GM21367 (cell line): ENCODE data around the gene PDLIM4.

Experiments
- ATAC-seq: cut with Tn5 transposase; IDR thresholded peaks from one replicate; pipeline ENCODE4 v1.9.1; 2021; ENCODE audit not compliant: unreplicated experiment

PDLIM4 gene

DNA sequence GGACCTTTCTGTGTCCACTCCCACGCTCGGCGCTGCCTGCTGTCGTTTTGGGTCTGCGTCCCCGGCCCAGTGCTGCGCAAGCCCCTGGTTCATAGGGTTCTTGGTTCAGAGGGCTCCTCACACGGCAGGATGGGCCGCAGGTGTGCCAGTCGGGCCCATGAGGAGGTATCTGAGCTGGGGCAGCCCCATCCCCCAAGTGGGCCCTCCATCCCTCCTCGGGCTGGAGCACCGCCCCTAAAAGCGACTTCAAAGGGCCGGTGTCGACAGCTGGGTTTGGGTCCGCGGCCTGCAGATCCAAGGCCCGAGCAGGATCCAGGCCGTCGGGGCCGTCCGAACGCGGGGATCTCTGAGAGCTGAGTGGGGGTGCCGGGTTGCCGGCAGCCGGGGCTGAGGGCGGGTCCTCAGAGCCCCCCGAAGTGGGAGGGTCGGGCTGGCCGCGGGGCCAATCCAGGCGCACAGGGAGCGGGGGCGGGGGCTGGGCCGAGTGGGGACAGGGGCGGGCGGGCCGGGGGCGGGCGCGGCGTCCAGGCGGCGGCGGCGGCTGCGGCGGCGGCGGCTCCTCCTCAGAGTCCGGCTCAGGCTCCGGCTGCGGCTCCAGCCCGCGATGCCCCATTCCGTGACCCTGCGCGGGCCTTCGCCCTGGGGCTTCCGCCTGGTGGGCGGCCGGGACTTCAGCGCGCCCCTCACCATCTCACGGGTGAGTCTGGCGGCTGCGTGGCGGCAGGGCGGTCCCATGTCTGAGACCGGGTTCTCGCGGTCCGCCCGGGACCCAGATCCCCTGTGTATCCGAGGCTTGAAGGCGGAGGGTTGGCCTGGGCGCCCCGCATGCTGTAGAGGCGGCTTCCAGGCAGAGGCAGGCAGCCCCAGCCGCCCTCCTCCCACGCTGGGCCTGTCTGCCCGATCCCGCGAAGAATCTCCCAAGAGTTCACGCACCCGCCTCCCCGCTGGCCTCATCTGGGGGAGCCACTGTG is at the start of gene PDLIM4:
Gene PDLIM4 (plus strand): TSS at position 566 of the 971 bp plus-strand sequence. CDS start 39 bp downstream, at position 605.
- ATAC-seq, result no peak

GRCh38 chr5:132207778-132208177 is 49.7 kb upstream of the PDLIM4 start:
- no peak for ATAC-seq

- no peak for ATAC-seq
These were observed 48.4 kb upstream of the PDLIM4 start for GRCh38 chr5:132209131-132209530.

GRCh38 chr5:132209901-132210545 is 47.5 kb upstream of the PDLIM4 start:
- no peak for ATAC-seq

DNA sequence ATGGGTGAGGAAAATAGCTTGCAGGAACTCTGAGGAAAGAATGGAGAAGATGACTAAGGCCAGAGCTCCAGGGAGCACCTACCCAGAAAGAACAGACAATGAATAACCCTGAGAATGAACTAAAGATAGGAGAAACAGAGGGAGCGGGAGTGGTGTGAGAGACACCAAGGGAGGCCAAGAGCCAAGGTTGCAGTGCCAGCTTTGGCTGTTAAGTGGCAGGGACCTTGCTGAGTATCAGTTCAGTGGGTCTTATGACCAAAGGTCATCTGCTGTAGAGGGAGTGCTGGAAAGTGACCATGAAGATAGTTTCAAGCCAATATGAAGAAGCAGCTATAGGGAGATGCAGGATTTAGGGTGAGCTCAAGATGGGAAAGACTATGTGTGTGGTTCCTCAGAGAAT is 46.6 kb upstream of the PDLIM4 start:
- no peak for ATAC-seq

DNA sequence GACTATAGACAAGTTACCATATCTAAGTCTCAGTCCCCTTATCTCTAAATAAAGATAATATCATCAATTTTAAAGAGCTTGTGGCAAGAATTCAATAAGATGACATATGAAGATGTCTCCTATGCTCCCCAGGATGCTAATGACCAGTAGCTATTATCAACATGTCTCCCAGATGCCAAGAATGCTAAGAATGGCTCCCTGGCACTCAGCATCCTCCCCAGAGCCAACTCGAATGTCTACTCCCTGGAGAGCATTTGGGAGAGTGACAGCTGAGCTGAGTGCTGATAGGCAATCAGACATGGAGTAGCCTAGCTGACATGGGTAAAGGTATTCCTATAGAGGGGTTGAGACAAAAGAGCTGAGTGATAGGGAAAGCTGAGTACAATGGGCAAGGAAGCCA is 45.7 kb upstream of the PDLIM4 start:
- no peak for ATAC-seq

GRCh38 chr5:132213666-132214065 is 43.8 kb upstream of the PDLIM4 start:
- no peak for ATAC-seq

DNA sequence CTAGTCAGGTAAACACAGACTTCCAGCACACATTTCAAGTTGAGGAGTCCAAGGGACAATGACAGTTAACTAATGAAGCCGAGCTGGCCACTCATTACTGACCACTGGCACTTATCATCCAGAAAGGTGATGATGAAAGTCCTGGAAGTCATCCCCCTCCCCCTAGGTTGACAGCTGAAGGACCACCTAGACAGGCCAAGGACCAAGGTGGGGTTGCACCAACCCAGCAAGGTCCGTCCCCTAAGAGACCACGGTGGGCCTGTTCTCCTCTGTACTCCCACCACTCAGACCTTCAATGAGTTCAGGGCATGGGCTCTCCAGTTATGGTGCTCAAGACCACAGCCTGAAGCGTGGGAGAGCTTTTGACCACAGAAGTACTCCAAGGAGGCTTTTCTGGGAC is 43.0 kb upstream of the PDLIM4 start:
- ATAC-seq, result no peak

DNA sequence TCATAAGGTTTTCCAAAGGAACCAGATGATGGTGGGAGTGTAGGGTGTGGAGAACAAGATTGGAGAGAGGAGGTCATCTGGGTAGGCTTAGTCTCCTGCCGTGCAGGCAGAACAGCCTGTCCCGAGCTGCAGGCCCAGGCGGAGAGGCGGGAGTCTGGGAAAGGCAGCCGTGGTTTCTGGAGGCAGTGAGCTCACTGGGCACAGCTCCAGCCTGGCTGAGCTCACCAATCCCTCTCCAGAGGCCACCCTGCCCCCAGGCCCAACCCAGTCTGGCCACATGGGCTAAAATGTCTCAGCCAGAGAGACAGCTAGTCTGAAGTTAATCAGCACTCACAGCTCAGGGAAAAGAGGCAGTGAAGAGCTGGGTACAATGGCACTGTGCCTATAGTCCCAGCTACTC is 42.2 kb upstream of the PDLIM4 start:
- ATAC-seq, result no peak

DNA sequence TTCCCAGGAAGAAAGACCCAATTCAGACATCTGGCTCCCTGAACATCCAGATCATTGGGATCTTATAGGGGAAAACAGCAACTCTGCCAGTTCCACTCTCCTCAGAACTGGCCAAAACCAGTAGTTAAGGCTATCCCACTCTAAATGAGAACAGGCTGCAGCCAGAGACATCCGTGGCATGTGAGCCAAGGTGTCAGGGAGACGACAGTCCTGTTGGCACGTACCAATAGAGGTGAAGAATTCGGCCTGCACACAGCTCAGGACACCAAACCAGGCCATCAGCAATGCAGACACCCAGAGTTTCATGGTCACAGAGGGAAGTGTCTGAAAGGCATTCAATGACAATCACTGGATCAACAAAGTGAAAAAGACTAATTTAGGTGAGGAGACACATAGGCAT is 39.2 kb upstream of the PDLIM4 start:
- no peak for ATAC-seq

- ATAC-seq, result no peak
These were observed 38.1 kb upstream of the PDLIM4 start for GRCh38 chr5:132219289-132219970.

DNA sequence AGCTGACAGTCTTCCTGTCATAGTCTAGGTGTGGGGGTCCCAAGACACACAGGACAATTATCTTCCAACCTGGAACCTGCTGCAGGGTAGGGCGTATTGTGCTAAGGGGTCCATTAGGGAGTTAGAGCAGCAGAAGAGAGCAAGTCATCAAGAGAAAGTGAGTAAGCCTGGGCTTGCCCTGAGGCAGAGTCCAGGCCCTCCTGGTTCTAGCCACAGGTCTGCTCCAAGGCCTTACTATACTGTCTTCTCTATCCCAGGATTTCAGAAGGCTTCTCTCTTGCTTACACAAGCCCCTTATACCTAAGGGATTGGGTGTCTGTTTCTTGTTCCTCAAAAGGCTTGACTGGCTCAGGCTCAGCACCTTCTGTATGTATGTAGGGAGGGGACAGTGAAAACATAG is 37.5 kb upstream of the PDLIM4 start:
- no peak for ATAC-seq

GRCh38 chr5:132220491-132220890 is 37.0 kb upstream of the PDLIM4 start:
- ATAC-seq, result no peak

- no peak for ATAC-seq
These were observed 35.5 kb upstream of the PDLIM4 start for GRCh38 chr5:132221781-132222648.

- no peak for ATAC-seq
These were observed 34.9 kb upstream of the PDLIM4 start for GRCh38 chr5:132222649-132223038.

DNA sequence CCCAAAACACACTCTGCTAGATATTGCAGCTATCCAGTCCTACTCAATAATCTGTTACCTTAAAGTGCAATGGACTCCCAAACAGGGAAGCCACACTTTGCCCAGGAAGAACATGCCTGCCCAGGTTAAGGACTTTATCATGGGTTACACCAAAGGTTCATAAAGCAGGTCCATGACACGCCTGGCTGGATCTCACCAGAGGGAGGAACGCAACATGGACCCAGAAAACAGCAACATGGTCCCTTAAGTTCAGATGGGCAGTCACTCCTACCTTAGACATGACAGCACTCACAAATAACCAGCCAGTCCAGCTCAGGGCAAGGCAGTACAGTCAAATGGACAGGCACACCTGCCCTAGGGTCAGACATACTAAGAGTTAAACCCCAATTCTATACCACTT is 33.6 kb upstream of the PDLIM4 start:
- ATAC-seq, result no peak

DNA sequence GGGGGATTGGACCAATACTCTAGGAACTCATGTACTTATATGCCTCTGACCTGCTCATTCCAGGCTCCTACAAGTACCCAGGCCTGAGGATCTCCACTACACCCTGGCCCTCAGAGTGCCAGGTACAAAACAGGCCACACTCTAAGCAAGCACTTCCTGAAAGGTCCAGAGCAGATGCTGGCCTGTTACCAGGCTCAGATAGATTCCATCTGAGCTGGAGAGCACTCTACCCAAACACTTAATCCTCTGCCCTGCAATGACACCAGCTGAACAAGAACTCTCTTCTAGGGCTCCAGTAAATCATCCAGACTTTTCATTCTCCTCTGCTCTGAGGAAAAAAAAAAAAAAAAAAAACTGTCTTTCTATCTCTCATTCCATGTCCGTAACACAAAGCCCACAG is 32.8 kb upstream of the PDLIM4 start:
- ATAC-seq, result no peak

DNA sequence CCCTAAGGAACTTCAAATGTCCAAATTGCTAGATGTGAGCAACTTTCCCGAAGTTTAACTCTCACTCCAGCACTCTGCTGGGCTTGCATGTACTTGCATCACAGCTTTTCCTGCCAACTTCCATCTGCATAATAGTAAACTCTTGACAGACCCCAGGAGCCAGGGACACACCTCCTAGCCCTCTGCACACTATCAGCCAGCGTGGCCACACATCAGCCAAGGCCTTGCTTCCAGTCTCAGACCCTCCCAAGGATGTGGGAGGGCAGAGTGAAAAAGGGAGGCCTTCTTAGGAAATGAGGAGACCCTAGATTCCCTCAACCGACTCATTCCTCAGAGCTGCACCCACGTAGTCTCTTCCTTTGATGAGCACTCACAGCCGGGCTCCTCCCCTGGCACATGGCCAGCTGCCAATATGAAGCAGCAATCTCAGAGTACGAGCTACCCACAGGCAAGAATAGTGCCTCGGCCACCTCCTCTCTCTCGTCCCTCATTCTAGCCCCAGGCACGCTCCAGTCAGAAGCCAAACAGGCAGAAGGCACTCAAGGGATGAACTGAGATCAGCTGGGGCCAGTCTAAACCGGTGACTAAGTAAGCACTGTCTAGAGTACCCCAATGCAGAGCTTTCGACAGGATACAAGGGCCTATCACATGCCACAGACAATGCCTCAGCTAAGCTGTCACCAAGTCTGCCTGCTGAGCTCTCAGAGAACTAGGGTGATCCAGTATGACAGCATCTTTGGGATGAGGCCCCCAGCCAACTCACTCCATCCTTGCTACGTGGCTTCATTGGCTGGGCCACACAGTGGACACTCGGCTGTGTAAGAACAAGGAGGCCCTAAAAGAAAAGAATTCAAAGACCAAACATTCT is 32.1 kb upstream of the PDLIM4 start:
- ATAC-seq, result no peak

GRCh38 chr5:132226516-132227234 is 30.8 kb upstream of the PDLIM4 start:
- ATAC-seq, result no peak
